Lower leg skin (tissue), 3 donors: ENCODE measurements around the gene TMEM95.

Source experiments
- CTCF ChIP-seq, 3 donors: fragments of 450-650 bp; IDR thresholded peaks; one replicate each; pipeline ENCODE4 v1.5.1; 2016; ENCODE audit warnings: antibody characterized with exemption in 3 of 3, mild to moderate bottlenecking in 3 of 3, moderate library complexity in 2 of 3
- POLR2A ChIP-seq, 2 donors: fragments of 450-650 bp; IDR thresholded peaks; one replicate each; pipeline ENCODE4 v1.6.1; 2016 to 2017; ENCODE audit warnings: antibody characterized with exemption in 2 of 2, mild to moderate bottlenecking in 1 of 2, moderate library complexity in 1 of 2

GRCh38 chr17:7367918-7368598 is 13.1 kb downstream of the TMEM95 start:
- no peak for TF ChIP-seq CTCF (IDR thresholded peaks at IDR 0.05)
- no peak for TF ChIP-seq POLR2A (IDR thresholded peaks at IDR 0.05)
